ENCODE measurements around the gene SLC4A5.

GRCh38 chr2:74252862-74253261 is 90.4 kb downstream of the SLC4A5 start:
- TF ChIP-seq CTCF (IDR thresholded peaks at IDR 0.05) (no peak), POLR2A (IDR thresholded peaks at IDR 0.05) (no peak), EP300 (IDR thresholded peaks at IDR 0.05) (no peak), POLR2AphosphoS5 (IDR thresholded peaks at IDR 0.05) (no peak)

All from upper lobe of left lung (tissue), 4 donors.